ENCODE measurements around the gene RBM33.

Gene RBM33

DNA sequence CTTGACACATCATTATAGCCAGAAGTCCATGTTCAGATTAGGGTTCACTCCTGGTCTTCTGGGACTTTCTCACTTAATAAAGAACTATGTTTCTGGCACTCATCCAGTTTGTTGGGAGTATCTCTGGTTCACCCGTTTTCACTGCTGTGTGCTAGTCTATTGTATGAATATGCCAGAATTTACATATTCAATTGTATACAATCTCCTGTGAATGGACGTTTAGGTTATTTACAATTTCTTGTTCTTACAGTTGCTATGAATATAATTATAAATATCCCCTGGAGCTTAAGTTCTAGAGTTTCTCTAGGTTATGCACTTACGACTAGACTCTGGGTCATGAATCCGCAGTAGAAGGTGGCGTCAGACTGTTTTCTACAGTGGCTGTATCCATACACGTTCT, 20.0 kb upstream of the RBM33 start:
- DNase-seq (ENCODE audit: low read depth): no peak

DNA sequence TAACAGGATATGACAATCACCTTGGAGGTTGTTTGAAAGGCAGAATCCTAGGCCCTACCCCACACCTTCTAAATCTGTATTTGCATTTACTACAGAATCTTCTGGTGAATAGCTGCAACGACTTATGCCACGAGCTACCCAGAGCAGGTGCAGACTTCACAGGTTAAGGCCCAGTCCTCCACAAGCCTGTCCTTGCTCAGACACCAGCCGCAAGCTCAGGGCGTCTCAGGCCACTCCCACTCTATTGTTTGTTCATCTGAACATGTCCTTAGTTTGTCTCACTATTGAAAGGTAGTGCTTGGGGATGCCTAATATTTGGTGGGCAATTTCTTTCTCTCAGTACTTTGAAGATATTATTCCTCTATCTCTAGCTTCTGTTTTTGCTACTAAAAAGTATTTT, 18.9 kb upstream of the RBM33 start:
- no peak for DNase-seq (ENCODE audit: low read depth)

- no peak for DNase-seq (ENCODE audit: low read depth)
Observed at GRCh38 chr7:155629171-155629570, 15.3 kb upstream of the RBM33 start.

GRCh38 chr7:155631155-155631554, 13.3 kb upstream of the RBM33 start:
- DNase-seq (ENCODE audit: low read depth): no peak

GRCh38 chr7:155635817-155636216, 8.6 kb upstream of the RBM33 start:
- no peak for DNase-seq (ENCODE audit: low read depth)

DNA sequence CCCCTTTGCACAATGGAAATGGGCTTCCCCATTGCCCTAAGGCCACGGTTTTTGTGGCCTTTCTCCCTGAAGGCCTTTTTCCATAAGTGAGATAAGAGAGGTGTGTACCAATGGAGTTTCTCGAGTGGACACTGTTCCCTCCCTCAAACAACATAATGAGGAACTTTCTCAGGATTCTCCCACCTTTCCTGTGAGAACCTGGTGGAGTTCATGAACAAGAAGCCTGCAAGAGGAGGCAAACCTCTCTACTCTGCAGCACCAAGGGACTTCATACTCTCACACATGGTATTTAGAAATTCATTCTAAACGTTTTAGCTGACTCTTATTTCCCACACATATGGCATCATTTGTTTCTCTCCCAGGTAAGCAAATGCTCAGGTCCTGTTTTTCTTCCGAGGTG, 7.3 kb upstream of the RBM33 start:
- no peak for DNase-seq (ENCODE audit: low read depth)

DNA sequence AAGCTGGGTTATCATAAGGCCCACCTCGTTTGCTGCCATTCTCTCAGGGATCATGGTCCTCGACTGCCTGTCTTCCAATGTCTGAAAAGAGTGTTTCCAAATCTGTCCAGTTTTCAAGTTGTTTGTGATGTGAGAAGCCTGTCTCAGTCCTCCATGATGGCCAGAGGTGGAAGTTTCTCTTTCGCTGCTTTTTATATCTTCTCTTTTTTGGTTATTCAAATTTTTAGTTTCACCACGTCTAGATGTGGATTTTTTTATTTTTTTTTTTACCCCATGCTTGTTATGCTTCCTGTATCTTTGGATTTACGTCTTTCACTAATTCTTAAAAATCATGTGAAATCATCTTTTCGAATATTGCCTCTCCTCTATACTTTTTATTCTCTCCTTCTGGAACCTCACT, 6.1 kb upstream of the RBM33 start:
- DNase-seq (ENCODE audit: low read depth): no peak

DNA sequence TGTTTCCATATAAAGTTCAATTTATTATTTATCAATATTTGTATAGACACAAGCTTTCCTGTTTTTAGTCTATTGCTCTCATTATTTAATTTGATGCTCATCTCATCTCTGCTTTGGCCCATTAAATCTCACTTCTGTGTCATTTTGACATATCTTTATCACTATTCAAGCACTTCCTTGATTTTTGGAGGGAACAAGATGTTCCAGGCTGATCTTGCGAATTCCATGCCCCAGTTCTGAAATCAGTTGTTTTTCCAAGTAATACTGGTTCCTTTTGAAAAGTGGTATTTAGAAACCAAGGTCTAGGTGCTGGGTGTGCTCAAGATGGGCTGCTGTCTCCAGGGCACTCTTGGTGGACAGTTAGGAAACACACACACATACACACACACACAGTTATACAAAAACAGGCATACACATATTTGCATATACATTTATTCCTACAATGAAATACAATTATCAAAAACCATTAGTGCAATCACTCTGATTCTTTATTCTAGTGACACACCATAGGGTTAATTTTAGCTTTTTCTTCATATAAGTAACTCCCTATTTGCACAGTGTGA, 4.4 kb upstream of the RBM33 start:
- DNase-seq (ENCODE audit: low read depth): no peak

DNA sequence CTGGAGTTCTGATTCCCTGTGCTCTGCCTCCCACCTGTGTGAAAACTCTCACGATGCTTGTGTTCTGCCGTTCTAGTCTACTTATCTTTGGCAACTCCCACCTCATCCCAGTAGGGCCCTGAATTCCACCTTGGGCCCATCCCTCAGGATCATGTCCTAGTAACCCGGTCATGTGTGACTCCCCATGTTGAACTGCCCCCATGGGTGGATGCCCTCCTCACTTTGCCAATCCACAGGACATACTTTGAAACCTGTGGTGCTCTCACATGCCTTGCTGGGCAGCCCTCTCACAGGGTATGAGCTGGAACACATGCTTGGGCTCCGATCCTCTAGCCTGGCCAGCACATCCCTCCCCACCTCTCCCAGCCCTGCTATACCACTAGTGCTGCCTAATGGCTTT, 3.8 kb upstream of the RBM33 start:
- no peak for DNase-seq (ENCODE audit: low read depth)

DNA sequence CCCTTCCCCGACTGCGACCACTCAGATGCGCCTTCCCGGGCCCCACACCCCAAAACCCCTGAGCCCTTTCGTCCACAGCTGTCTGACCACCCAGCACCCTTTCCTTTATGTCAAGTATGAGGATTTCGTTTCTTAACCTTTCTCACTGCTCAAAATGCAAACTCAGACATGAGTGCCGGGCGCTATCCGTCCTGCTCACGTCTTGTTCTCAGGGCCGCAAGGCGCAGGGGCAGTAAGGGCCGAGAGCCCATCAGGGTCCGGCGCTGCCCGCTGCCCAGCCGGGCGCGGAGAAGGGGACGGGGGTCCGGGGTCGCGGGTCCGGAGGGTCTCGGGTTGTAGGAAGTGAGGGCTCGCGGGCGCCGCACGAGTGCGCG, 670 bp upstream of the RBM33 start:
- no peak for DNase-seq (ENCODE audit: low read depth)

DNA sequence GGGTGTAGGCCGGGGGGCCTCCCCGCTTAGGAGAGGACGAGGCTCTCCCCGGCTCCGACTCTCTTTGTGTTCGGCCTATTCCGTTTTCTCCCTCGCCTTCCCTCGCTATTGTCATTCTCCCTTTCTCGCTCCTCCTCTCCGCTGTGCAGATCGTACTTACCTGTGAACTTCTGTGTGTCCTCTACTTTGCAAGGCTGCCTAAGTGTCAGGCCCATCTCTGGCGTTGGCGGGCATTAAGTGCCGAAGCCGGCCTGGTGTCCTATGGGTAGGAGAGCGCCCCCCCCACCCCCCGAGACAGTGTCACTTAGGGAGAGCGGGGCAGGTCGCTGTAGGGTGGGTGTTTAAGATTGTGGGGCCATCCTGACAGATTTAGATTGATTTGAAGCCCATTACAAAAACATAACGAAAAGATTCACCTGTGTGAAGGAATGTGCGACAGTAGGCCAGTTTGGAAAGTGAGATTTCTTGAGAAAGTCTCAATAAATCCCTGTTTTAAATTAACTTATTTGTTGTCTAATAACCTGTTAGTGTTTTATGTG, 579 bp downstream of the RBM33 start:
- peak; percentile 18 for DNase-seq (ENCODE audit: low read depth)

GRCh38 chr7:155645662-155646061, 1.2 kb downstream of the RBM33 start:
- DNase-seq (ENCODE audit: low read depth): no peak

- DNase-seq (ENCODE audit: low read depth): no peak
Observed at GRCh38 chr7:155646669-155647068, 2.2 kb downstream of the RBM33 start.

DNA sequence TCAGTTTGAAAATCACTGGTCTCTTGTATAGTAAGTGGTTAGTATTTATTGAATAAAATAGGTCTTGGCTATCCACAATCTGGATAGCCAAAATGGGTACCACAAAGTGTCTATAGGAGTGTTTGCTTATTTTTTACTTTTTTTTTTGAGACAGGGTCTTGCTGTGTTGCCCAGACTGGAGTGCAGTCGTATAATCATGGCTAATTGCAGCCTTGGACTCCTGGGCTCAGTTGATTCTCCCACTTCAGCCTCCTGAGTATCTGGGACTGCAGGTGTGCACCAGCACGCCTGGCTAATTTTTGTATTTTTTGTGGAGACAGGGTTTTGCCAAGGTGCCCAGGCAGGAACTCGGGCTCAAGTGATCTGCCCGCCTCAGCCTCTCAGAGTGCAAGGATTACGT, 2.8 kb downstream of the RBM33 start:
- no peak for DNase-seq (ENCODE audit: low read depth)

DNA sequence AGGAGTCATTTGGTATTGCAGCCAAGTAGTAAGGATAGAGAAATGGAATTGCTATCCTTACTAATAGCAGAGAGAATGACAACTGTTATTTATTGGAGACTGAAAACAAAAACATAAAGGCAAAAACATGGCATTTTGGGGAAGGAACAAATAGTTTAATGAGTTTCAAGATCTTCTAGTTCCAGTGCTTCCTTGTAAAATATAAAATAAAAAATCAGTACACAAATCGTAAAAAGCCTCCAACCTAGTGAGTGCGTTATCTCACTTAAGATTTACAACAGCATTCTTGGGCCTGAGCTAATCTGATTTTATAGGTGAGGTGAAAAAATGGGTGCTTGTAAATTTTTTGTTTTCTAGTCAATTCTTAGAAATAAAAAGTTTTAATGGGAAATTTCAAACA, 3.3 kb downstream of the RBM33 start:
- DNase-seq (ENCODE audit: low read depth): no peak

GRCh38 chr7:155648752-155649339, 4.4 kb downstream of the RBM33 start:
- no peak for DNase-seq (ENCODE audit: low read depth)

- DNase-seq (ENCODE audit: low read depth): no peak
Observed at GRCh38 chr7:155649588-155649987, 5.1 kb downstream of the RBM33 start.

- no peak for DNase-seq (ENCODE audit: low read depth)
Observed at GRCh38 chr7:155652156-155653114, 8.0 kb downstream of the RBM33 start.

DNA sequence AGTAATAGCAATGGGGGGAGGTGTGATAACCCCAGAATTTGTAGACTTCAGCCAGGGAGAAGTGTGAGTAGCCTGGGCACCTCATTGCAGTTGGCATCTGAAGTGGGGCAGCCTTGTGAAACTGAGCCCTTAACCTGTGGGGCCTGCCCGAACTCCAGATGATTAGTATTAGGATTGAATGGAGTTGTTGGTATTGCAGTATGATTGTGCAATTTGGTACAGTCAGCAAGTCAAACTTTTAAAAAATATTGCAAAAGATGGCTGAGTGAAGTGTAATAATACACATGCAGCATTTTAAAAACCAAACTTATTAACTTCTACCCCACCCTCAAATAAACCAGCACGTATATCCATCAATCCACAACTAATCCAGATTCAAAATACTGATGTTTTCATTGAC, 9.3 kb downstream of the RBM33 start:
- no peak for DNase-seq (ENCODE audit: low read depth)

DNA sequence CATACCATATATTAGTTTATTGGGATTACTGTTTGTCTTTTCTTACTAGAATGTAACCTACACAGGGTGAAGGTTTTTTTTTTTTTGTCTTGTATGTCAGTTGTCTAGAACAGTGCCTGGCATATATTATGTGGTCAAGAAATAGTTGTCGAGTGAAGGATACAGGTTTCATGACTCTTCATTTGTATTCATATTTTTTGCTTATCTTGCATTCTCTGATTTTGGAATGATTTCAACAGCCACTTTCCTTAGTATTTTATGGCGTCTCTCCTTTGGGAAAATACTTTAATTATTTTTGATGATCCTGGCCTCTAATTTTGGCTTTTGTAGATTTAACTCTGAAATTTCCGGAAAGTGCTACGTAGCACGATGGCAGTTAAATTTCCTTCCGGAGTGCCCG, 12.4 kb downstream of the RBM33 start:
- no peak for DNase-seq (ENCODE audit: low read depth)

GRCh38 chr7:155660059-155660757, 15.7 kb downstream of the RBM33 start:
- DNase-seq (ENCODE audit: low read depth): no peak

GRCh38 chr7:155660758-155661093, 16.3 kb downstream of the RBM33 start:
- DNase-seq (ENCODE audit: low read depth): no peak
